OCI-LY1 (cell line): ENCODE results near the gene GDPD3.

Experiments used
- CTCF ChIP-seq: fragments of 200-600 bp; sonication (generic), shearing (Covaris generic); IDR thresholded peaks from 2 replicates; pipeline ENCODE4 v1.5.1; 2017; ENCODE audit warnings: mild to moderate bottlenecking, antibody characterized with exemption, low read length, moderate library complexity, mixed read lengths
- EZH2 ChIP-seq: fragments of 200-600 bp; sonication (generic), shearing (Covaris generic); IDR thresholded peaks from 2 replicates; pipeline ENCODE4 v1.8.0; 2017; ENCODE audit warnings: borderline replicate concordance, mixed run types, mild to moderate bottlenecking, antibody characterized with exemption, low read length, moderate library complexity, mixed read lengths

GRCh38 chr16:30115238-30115637 is 1.9 kb upstream of the GDPD3 start:
- TF ChIP-seq EZH2 = no peak
- TF ChIP-seq CTCF = no peak
